HepG2 (cell line): ENCODE data around the gene BAHCC1. TPM values are rescaled to one million over a fixed set of nuclear protein-coding genes. Genes with fewer than 3 reads are reported as not detected.
A peak's percentile ranks its signal among the peaks of the same experiment; 100 is the strongest.

Experiments used
- ATF7 ChIP-seq, 2 experiments: fragments of 450-650 bp in 1 of 2; sonication (generic) in 1 of 2; formaldehyde crosslinking in 1 of 2; IDR thresholded peaks; 2 replicates each; pipeline versions ENCODE4 v1.4.0 to v1.6.1; 2016 to 2020; ENCODE audit warnings: antibody characterized with exemption in 1 of 2, mild to moderate bottlenecking in 1 of 2, missing genetic modification reagents in 1 of 2
- ATF7-NPFF ChIP-seq: sonication (generic); formaldehyde crosslinking; IDR thresholded peaks from 2 replicates; pipeline ENCODE4 v1.8.1; 2023; ENCODE audit warnings: mild to moderate bottlenecking, low read depth, missing genetic modification reagents, moderate library complexity
- CEBPB ChIP-seq: IDR thresholded peaks from 2 replicates; pipeline ENCODE4 v1.6.1; 2011; ENCODE audit warnings: low read depth, low read length, improper control_type of control experiment, borderline replicate concordance
- GTF2F1 ChIP-seq: fragments of 150-350 bp; IDR thresholded peaks from 2 replicates; pipeline ENCODE4 v1.6.1; 2014; ENCODE audit warnings: low read length
- KDM3A ChIP-seq: IDR thresholded peaks from 2 replicates; pipeline ENCODE4 v1.6.1; 2018; ENCODE audit warnings: low read depth, missing compliant biosample characterization
- NCOA5 ChIP-seq: sonication (generic); formaldehyde crosslinking; IDR thresholded peaks from 2 replicates; pipeline ENCODE4 v1.4.0; 2020; ENCODE audit warnings: missing genetic modification reagents
- NR0B2 ChIP-seq: sonication (generic); formaldehyde crosslinking; IDR thresholded peaks from 2 replicates; pipeline ENCODE4 v1.4.0; 2020; ENCODE audit warnings: mild to moderate bottlenecking, missing genetic modification reagents
- PATZ1 ChIP-seq: sonication (generic); formaldehyde crosslinking; IDR thresholded peaks from 2 replicates; pipeline ENCODE4 v1.4.0; 2020; ENCODE audit warnings: missing genetic modification reagents
- PHF20 ChIP-seq: sonication (generic); formaldehyde crosslinking; IDR thresholded peaks from 2 replicates; pipeline ENCODE4 v1.5.0; 2020; ENCODE audit warnings: mild to moderate bottlenecking, missing genetic modification reagents
- PLSCR1 ChIP-seq: sonication (generic); formaldehyde crosslinking; IDR thresholded peaks from 2 replicates; pipeline ENCODE4 v1.5.0; 2020; ENCODE audit warnings: missing genetic modification reagents, mild to moderate bottlenecking, borderline replicate concordance
- RORA ChIP-seq: sonication (generic); formaldehyde crosslinking; IDR thresholded peaks from 2 replicates; pipeline ENCODE4 v1.5.0; 2020; ENCODE audit warnings: mild to moderate bottlenecking, missing genetic modification reagents, moderate library complexity
- SNAI1 ChIP-seq: sonication (generic); formaldehyde crosslinking; IDR thresholded peaks from 2 replicates; pipeline ENCODE4 v1.5.0; 2020; ENCODE audit warnings: mild to moderate bottlenecking, missing genetic modification reagents, borderline replicate concordance
- ZBTB34 ChIP-seq: sonication (generic); formaldehyde crosslinking; IDR thresholded peaks from 2 replicates; pipeline ENCODE4 v1.8.0; 2022; ENCODE audit warnings: mild to moderate bottlenecking, missing genetic modification reagents
- ZBTB8A ChIP-seq: sonication (generic); formaldehyde crosslinking; IDR thresholded peaks from 2 replicates; pipeline ENCODE4 v1.4.0; 2020; ENCODE audit warnings: mild to moderate bottlenecking, low read depth, missing genetic modification reagents, borderline replicate concordance
- ZNF770 ChIP-seq: sonication (generic); formaldehyde crosslinking; IDR thresholded peaks from 2 replicates; pipeline ENCODE4 v1.5.0; 2020; ENCODE audit warnings: mild to moderate bottlenecking, missing genetic modification reagents
- ZNF841 ChIP-seq: sonication (generic); formaldehyde crosslinking; IDR thresholded peaks from 2 replicates; pipeline ENCODE4 v1.8.1; 2023; ENCODE audit warnings: missing genetic modification reagents, borderline replicate concordance
- polyA plus RNA-seq, 8 experiments: library from polyadenylated mRNA; depleted of rRNA in 3 of 8; stranded (reverse) in 7 of 8; unstranded in 1 of 8; fragments of >200 nt; fragmentation: Illumina TruSeq in 4 of 8; extraction: Trizol in 4 of 8; gene quantifications; 2 replicates each; pipeline versions ENCODE4 v1.2.1 to v1.2.3, GENCODE V29; 2011 to 2016; ENCODE audit warnings: low read depth in 4 of 8, missing spikeins in 1 of 8, mixed read lengths in 1 of 8; ENCODE audit not compliant: insufficient read depth in 1 of 8
- total RNA-seq, 5 experiments: library from RNA; depleted of rRNA; stranded (reverse); fragments of >200 nt; fragmentation: Illumina TruSeq; extraction: Trizol; gene quantifications; 2 replicates each; pipeline ENCODE4 v1.2.3, GENCODE V29; 2016; ENCODE audit warnings: low read depth in 1 of 5

Gene BAHCC1
- total and polyA plus RNA-seq, 2 of the 13 experiments (the other 11 are each of a cell fraction or from before 2014, with no cell fraction given): 1.4 to 1.7 TPM

GRCh38 chr17:81392909-81393654 lies 2.2 kb upstream of the BAHCC1 start (continued):
- TF ChIP-seq SNAI1 (CRISPR knock-in tag): no peak
- TF ChIP-seq NCOA5: no peak
- TF ChIP-seq PHF20 (CRISPR knock-in tag): no peak
- TF ChIP-seq RORA (CRISPR knock-in tag): no peak
- 0 out of 2 replicates have a peak, but pooled peaks have one; percentile 11 for TF ChIP-seq ZNF770 (CRISPR knock-in tag)
- no peak for TF ChIP-seq ZNF841
- TF ChIP-seq ATF7 (IDR thresholded peaks at IDR 0.05): no peak
- TF ChIP-seq ATF7 (CRISPR knock-in tag; IDR thresholded peaks at IDR 0.05): no peak
- TF ChIP-seq ATF7-NPFF: no peak
- TF ChIP-seq PATZ1 (CRISPR knock-in tag): no peak
- TF ChIP-seq PLSCR1 (CRISPR knock-in tag): no peak
- TF ChIP-seq CEBPB: no peak
- no peak for TF ChIP-seq GTF2F1
- TF ChIP-seq ZBTB8A: peak; percentile 21; the same call in 1 of the 2 replicates
- no peak for TF ChIP-seq NR0B2 (CRISPR knock-in tag)
- no peak for TF ChIP-seq ZBTB34 (CRISPR knock-in tag)
- no peak for TF ChIP-seq KDM3A (CRISPR knock-in tag)
